Panc1 (cell line): ENCODE results near the gene SLC9B1. TPM values are rescaled to one million over a fixed set of nuclear protein-coding genes. Genes with fewer than 3 reads are reported as not detected.

ENCODE experiments used
- ATAC-seq: fragments of 200-7000 bp; cut with Tn5 transposase; 2 replicates; pipeline ENCODE4 v1.9.1; 2020; ENCODE audit warnings: mild to moderate bottlenecking, moderate library complexity
- BruUV-seq: library from RNA; stranded (reverse); fragments of 400-500 nt; replicated peaks from 2 replicates; lab custom pipeline; 2021; lab: Mats Ljungman, UMichigan
- CTCF ChIA-PET: fragments of 300-600 bp; sonication (Branson Sonifier 250); formaldehyde crosslinking; loops from one replicate; lab custom pipeline; 2022; ENCODE audit warnings: antibody characterized with exemption; lab: Charles Lee
- POLR2A ChIA-PET: fragments of 300-600 bp; sonication (Branson Sonifier 250); formaldehyde crosslinking; loops from one replicate; lab custom pipeline; 2022; ENCODE audit warnings: antibody characterized with exemption; lab: Charles Lee
- DNase-seq: peaks from one replicate; pipeline ENCODE4 v3.0.0-alpha.2; 2010; ENCODE audit warnings: low read depth, low spot score
- H3K27ac ChIP-seq: 2 replicates; pipeline ENCODE4 v1.5.1; 2011; ENCODE audit warnings: mild to moderate bottlenecking, low read length, inconsistent platforms
- H3K27me3 ChIP-seq: fragments of 200-500 bp; sonication (Bioruptor generic); 2 replicates; pipeline ENCODE4 v1.6.0; 2014; ENCODE audit warnings: low read length, inconsistent platforms; ENCODE audit not compliant: control insufficient read depth, insufficient read depth
- H3K36me3 ChIP-seq: fragments of 200-500 bp; sonication (Bioruptor generic); 2 replicates; pipeline ENCODE4 v1.5.1; 2014; ENCODE audit warnings: inconsistent platforms, mild to moderate bottlenecking, low read length, moderate library complexity; ENCODE audit not compliant: control insufficient read depth, insufficient read depth
- H3K4me1 ChIP-seq: 2 replicates; pipeline ENCODE4 v1.5.1; 2011; ENCODE audit warnings: inconsistent platforms, mild to moderate bottlenecking, low read length, moderate library complexity; ENCODE audit not compliant: control insufficient read depth, insufficient read depth
- H3K4me3 ChIP-seq, 2 experiments: 2 replicates each; pipeline ENCODE4 v1.5.1; 2011 to 2012; ENCODE audit warnings: low read depth in 2 of 2, low read length in 2 of 2, mild to moderate bottlenecking in 2 of 2, inconsistent platforms in 1 of 2, moderate library complexity in 1 of 2
- H3K9me3 ChIP-seq: fragments of 200-500 bp; sonication (Bioruptor generic); 2 replicates; pipeline ENCODE4 v1.5.1; 2014; ENCODE audit warnings: low read depth, mild to moderate bottlenecking, inconsistent platforms, low read length, moderate library complexity; ENCODE audit not compliant: control insufficient read depth, insufficient read depth
- POLR2AphosphoS5 ChIP-seq: IDR thresholded peaks from 2 replicates; pipeline ENCODE4 v1.6.1; 2012; ENCODE audit warnings: mild to moderate bottlenecking, low read depth, low read length, moderate library complexity
- REST ChIP-seq, 2 experiments: IDR thresholded peaks; 2 replicates each; pipeline ENCODE4 v1.6.1; 2011 to 2012; ENCODE audit warnings: low read depth in 2 of 2, control low read depth in 1 of 2, low read length in 1 of 2, mild to moderate bottlenecking in 1 of 2, moderate library complexity in 1 of 2; ENCODE audit not compliant: insufficient read depth in 1 of 2
- SIN3A ChIP-seq: IDR thresholded peaks from 2 replicates; pipeline ENCODE4 v1.6.1; 2012; ENCODE audit warnings: low read depth, mild to moderate bottlenecking, low read length, moderate library complexity, borderline replicate concordance; ENCODE audit not compliant: insufficient read depth
- TCF7L2 ChIP-seq: IDR thresholded peaks from 2 replicates; pipeline ENCODE4 v1.6.1; 2011; ENCODE audit warnings: mild to moderate bottlenecking, low read depth, low read length, inconsistent platforms
- in situ Hi-C: cut with HindIII; loops from 2 replicates; pipeline ENCODE4 v1.10.0; 2016; ENCODE audit warnings: low sequenced_read_pairs, low pct_unique_long_range_greater_than_20kb
- intact Hi-C: fragments of 100-400 bp; cut with micrococcal nuclease; formaldehyde crosslinking; loops from one replicate; pipeline ENCODE4 v1.10.0; 2022; ENCODE audit not compliant: unreplicated experiment
- total RNA-seq: library from RNA; stranded (reverse); gene quantifications from one replicate; pipeline ENCODE4 v1.2.1, GENCODE V29; 2021; ENCODE audit not compliant: unreplicated experiment
- TF ChIP-seq, protein P1 (sequence below): fragments of 450-650 bp; IDR thresholded peaks from 2 replicates; pipeline ENCODE4 v1.5.1; 2017; ENCODE audit warnings: mild to moderate bottlenecking

The SLC9B1 gene
- total RNA-seq, 1 experiment from 2014 or later = 0.41 TPM

- ChIA-PET CTCF (no interaction called here), POLR2A (interaction anchor here (0.6 kb wide), 1 partner anchor 663 kb away, joined by 4 read pairs; no protein-coding TSS in a partner anchor)
- intact Hi-C loops (loop anchor here (5.0 kb wide), 1 partner anchor 35 kb away; no protein-coding TSS in a partner anchor), in situ Hi-C loops (no loop called here)
- no peaks in the 10 kb centered on the region for H3K9me3 ChIP-seq
- BruUV-seq = no TSS peak
- no peak overlapping the region for H3K4me3 ChIP-seq
- no peaks in the 10 kb centered on the region for H3K36me3 ChIP-seq
- ATAC-seq (no peak), DNase-seq (no peak)
- H3K27ac ChIP-seq = no peak overlapping the region
- no peaks in the 10 kb centered on the region for H3K27me3 ChIP-seq
- TF ChIP-seq REST (IDR thresholded peaks at IDR 0.05; ENCODE audit: insufficient read depth in 1 of 2, low read depth in 2 of 2, low read length in 1 of 2) (no peak), POLR2AphosphoS5 (no peak), TCF7L2 (no peak), SIN3A (no peak)
- TF ChIP-seq, protein P1, sequence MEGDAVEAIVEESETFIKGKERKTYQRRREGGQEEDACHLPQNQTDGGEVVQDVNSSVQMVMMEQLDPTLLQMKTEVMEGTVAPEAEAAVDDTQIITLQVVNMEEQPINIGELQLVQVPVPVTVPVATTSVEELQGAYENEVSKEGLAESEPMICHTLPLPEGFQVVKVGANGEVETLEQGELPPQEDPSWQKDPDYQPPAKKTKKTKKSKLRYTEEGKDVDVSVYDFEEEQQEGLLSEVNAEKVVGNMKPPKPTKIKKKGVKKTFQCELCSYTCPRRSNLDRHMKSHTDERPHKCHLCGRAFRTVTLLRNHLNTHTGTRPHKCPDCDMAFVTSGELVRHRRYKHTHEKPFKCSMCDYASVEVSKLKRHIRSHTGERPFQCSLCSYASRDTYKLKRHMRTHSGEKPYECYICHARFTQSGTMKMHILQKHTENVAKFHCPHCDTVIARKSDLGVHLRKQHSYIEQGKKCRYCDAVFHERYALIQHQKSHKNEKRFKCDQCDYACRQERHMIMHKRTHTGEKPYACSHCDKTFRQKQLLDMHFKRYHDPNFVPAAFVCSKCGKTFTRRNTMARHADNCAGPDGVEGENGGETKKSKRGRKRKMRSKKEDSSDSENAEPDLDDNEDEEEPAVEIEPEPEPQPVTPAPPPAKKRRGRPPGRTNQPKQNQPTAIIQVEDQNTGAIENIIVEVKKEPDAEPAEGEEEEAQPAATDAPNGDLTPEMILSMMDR = no peak
- H3K4me1 ChIP-seq = no peaks in the 10 kb centered on the region
Measured at GRCh38 chr4:103052779-103053178, 33.3 kb upstream of the SLC9B1 start.

DNA sequence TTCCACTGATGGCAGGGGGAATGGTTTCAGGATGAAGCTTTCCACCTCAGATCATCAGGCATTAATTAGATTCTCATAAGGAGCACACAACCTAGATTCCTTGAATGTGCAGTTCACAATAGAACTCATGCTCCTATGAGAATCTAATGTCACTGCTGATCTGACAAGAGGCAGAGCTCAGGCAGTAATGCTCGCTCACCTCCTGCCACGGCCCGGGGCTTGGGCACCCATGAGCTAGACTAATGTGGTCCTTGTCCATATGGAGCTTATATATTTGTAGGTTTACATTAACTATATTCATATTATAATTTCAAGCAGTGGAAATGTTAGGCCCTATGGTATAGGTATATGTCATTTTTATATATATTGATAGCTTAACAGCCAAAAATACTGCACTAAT is 32.6 kb upstream of the SLC9B1 start:
- in situ Hi-C loops = no loop called here
- no peak for TF ChIP-seq SIN3A
- TF ChIP-seq, protein P1 = no peak
- TF ChIP-seq POLR2AphosphoS5 = no peak
- TF ChIP-seq REST (IDR thresholded peaks at IDR 0.05; ENCODE audit: insufficient read depth in 1 of 2, low read depth in 2 of 2, low read length in 1 of 2) = no peak
- no peak for TF ChIP-seq TCF7L2
- Histone ChIP-seq H3K27me3 (no peaks in the 10 kb centered on the region), H3K4me1 (no peaks in the 10 kb centered on the region), H3K9me3 (no peaks in the 10 kb centered on the region), H3K4me3 (no peak overlapping the region), H3K27ac (no peak overlapping the region), H3K36me3 (no peaks in the 10 kb centered on the region)
- no peak for DNase-seq
- ATAC-seq = no peak
- intact Hi-C loops = loop anchor here (5.0 kb wide), 1 partner anchor 35 kb away; no protein-coding TSS in a partner anchor
- POLR2A ChIA-PET = no interaction called here
- CTCF ChIA-PET = no interaction called here
- BruUV-seq = no TSS peak
